Regular cardiac myocyte (primary cell): ENCODE measurements around the gene MSH6. TPM values are rescaled to one million over a fixed set of nuclear protein-coding genes. Genes with fewer than 3 reads are reported as not detected.

Experiments used
- total RNA-seq: library from RNA; depleted of rRNA; stranded (reverse); fragments of >200 nt; gene quantifications from 2 replicates; pipeline ENCODE4 v1.2.3, GENCODE V29; 2014

The MSH6 gene, protein sequence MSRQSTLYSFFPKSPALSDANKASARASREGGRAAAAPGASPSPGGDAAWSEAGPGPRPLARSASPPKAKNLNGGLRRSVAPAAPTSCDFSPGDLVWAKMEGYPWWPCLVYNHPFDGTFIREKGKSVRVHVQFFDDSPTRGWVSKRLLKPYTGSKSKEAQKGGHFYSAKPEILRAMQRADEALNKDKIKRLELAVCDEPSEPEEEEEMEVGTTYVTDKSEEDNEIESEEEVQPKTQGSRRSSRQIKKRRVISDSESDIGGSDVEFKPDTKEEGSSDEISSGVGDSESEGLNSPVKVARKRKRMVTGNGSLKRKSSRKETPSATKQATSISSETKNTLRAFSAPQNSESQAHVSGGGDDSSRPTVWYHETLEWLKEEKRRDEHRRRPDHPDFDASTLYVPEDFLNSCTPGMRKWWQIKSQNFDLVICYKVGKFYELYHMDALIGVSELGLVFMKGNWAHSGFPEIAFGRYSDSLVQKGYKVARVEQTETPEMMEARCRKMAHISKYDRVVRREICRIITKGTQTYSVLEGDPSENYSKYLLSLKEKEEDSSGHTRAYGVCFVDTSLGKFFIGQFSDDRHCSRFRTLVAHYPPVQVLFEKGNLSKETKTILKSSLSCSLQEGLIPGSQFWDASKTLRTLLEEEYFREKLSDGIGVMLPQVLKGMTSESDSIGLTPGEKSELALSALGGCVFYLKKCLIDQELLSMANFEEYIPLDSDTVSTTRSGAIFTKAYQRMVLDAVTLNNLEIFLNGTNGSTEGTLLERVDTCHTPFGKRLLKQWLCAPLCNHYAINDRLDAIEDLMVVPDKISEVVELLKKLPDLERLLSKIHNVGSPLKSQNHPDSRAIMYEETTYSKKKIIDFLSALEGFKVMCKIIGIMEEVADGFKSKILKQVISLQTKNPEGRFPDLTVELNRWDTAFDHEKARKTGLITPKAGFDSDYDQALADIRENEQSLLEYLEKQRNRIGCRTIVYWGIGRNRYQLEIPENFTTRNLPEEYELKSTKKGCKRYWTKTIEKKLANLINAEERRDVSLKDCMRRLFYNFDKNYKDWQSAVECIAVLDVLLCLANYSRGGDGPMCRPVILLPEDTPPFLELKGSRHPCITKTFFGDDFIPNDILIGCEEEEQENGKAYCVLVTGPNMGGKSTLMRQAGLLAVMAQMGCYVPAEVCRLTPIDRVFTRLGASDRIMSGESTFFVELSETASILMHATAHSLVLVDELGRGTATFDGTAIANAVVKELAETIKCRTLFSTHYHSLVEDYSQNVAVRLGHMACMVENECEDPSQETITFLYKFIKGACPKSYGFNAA (N-terminal part only)
- total RNA-seq, result 47.1 and 71.5 TPM in 2 replicates

DNA sequence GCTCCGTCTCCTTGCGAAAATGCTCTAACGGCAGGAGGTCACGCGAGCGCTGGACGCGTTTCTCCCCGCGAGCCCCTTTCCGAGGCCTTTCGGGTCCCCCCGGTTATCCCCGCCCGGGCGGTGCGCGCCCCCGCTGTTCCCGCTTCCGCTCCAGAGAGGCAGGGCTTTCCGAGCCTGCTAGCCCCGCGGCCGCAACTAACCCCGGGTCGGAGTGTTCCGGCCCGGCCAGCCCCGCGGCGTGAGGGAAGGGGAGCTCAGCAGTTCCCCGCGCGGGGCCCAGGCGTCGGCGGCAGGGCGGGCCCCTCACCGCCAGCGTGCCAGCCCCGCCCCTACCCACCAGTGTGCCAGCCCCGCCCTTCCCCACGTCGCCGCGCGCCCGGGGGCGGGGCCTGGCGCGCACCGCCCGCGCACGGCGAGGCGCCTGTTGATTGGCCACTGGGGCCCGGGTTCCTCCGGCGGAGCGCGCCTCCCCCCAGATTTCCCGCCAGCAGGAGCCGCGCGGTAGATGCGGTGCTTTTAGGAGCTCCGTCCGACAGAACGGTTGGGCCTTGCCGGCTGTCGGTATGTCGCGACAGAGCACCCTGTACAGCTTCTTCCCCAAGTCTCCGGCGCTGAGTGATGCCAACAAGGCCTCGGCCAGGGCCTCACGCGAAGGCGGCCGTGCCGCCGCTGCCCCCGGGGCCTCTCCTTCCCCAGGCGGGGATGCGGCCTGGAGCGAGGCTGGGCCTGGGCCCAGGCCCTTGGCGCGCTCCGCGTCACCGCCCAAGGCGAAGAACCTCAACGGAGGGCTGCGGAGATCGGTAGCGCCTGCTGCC is at the start of gene MSH6:
Gene MSH6, plus strand, starts transcription at position 475 of the 815 bp plus-strand sequence. Its CDS starts 89 bp downstream, at position 564.

Other genes with a start within 250 kb of the MSH6 start
- under 0.01 TPM in 1 of 2 replicates, not detected in the other for gene KCNK12, start 212.2 kb upstream of the MSH6 start, total RNA-seq
- 35.3 and 47.4 TPM in 2 replicates for gene FBXO11, start 123.4 kb downstream of the MSH6 start, total RNA-seq